BLaER1 (cell line): ENCODE results near the gene ENTPD7.

ENCODE experiments used
- H3K27ac ChIP-seq: shearing (Covaris generic); formaldehyde crosslinking; 2 replicates; pipeline ENCODE4 v1.8.1; 2022
- H3K27me3 ChIP-seq: shearing (Covaris generic); formaldehyde crosslinking; 2 replicates; pipeline ENCODE4 v1.8.1; 2022
- H3K36me3 ChIP-seq: shearing (Covaris generic); formaldehyde crosslinking; 2 replicates; pipeline ENCODE4 v1.8.1; 2022
- H3K4me1 ChIP-seq: shearing (Covaris generic); formaldehyde crosslinking; 2 replicates; pipeline ENCODE4 v1.8.1; 2022
- H3K4me2 ChIP-seq: shearing (Covaris generic); formaldehyde crosslinking; 2 replicates; pipeline ENCODE4 v1.8.1; 2022
- H3K4me3 ChIP-seq: shearing (Covaris generic); formaldehyde crosslinking; 2 replicates; pipeline ENCODE4 v1.8.1; 2022
- H3K9ac ChIP-seq: shearing (Covaris generic); formaldehyde crosslinking; 2 replicates; pipeline ENCODE4 v1.8.1; 2022
- H3K9me3 ChIP-seq: shearing (Covaris generic); formaldehyde crosslinking; 2 replicates; pipeline ENCODE4 v1.8.1; 2022
- H4K20me1 ChIP-seq: shearing (Covaris generic); formaldehyde crosslinking; 2 replicates; pipeline ENCODE4 v1.8.1; 2022
- Cebpa-rat ChIP-seq: shearing (Covaris generic); IDR thresholded peaks from 2 replicates; pipeline ENCODE4 v1.8.1; 2022

Gene ENTPD7

DNA sequence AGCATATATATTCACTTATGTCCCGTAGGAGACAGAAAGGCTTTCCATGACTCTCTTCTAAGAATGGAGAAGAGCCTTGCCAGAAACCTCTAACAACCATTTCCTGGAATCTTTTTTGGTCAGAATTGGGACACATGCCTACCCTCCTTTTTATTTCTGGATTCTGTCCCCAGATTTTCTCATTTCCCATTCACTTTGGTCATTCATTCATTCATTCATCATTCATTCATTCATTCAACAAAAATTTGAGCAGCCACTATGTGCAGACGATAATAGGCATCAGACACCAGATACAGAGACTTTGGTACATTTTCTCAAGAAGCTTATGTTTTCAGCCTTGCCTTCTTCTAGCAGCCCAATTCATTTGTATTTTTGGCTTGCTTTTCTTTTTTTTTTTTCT, 6.0 kb downstream of the ENTPD7 start:
- Histone ChIP-seq H3K9me3 (no peaks in the 10 kb centered on the region), H3K4me3 (no peak overlapping the region), H3K4me2 (no peak overlapping the region), H3K27me3 (no peaks in the 10 kb centered on the region), H3K9ac (no peak overlapping the region), H4K20me1 (no peaks in the 10 kb centered on the region), H3K4me1 (no peaks in the 10 kb centered on the region), H3K36me3 (no peaks in the 10 kb centered on the region), H3K27ac (no peak overlapping the region)
- no peak for TF ChIP-seq Cebpa-rat

DNA sequence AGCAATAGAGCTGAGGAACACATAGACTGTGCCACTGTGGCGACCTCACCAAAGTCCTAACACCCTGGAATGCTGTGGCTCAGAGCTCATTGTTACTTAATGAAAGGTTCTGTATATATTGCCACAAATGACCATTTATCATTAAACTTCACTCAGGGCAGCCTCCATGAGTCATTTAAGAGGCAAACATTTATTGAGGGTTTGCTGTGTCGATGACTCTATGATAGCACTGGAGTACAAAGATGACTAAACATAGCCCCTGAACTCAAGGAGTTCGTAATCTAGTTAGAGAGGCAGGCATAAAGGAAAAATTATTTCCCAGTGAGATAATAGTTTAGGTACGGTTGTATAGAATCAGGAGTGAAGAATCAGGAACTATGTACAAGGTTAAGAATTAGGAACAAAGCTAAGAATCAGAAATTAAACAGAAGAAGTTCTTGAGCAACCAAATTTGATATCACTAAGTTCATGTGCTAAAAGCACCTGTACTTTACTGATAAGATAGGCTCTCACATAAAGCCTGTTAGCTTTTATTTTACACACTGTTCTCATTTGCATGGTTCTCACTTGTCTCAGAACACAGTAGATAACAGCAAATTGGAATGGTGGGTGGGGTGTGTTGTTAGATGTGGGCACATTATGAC, 7.9 kb downstream of the ENTPD7 start:
- Histone ChIP-seq H3K36me3 (no peaks in the 10 kb centered on the region), H3K4me2 (no peak overlapping the region), H3K9ac (no peak overlapping the region), H4K20me1 (no peaks in the 10 kb centered on the region), H3K4me3 (no peak overlapping the region), H3K27ac (no peak overlapping the region), H3K9me3 (no peaks in the 10 kb centered on the region), H3K27me3 (no peaks in the 10 kb centered on the region), H3K4me1 (no peaks in the 10 kb centered on the region)
- no peak for TF ChIP-seq Cebpa-rat

- Histone ChIP-seq H3K27ac (no peak overlapping the region), H3K27me3 (no peaks in the 10 kb centered on the region), H3K4me3 (no peak overlapping the region), H3K9ac (no peak overlapping the region), H3K36me3 (no peaks in the 10 kb centered on the region), H4K20me1 (no peaks in the 10 kb centered on the region), H3K4me1 (no peaks in the 10 kb centered on the region), H3K4me2 (no peak overlapping the region), H3K9me3 (no peaks in the 10 kb centered on the region)
- no peak for TF ChIP-seq Cebpa-rat
Measured at GRCh38 chr10:99671386-99671785, 12.1 kb downstream of the ENTPD7 start.

DNA sequence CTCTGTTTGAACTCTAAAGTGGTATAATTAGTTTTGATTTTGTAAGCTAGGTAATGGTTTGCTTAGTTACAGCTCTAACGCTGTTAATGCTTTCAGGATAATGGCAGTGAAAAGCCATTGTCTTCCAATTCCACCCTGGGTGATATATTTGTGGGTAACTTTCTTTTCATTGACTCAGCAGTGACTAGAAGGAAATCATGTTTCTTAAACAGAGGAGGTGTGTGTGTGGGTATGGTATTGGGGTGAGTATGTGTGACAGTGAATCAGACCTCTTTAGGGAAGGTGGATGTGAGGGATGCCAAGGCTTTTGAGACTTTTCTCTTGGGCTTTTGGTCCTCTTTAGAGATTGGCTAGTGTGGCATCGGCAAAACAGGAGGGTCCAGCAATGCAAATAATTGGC, 13.6 kb downstream of the ENTPD7 start:
- no peak for TF ChIP-seq Cebpa-rat
- no peaks in the 10 kb centered on the region for H3K27me3 ChIP-seq
- H3K36me3 ChIP-seq, result no peaks in the 10 kb centered on the region
- no peak overlapping the region for H3K4me3 ChIP-seq
- H3K4me1 ChIP-seq, result no peaks in the 10 kb centered on the region
- H3K9ac ChIP-seq, result no peak overlapping the region
- H3K27ac ChIP-seq, result no peak overlapping the region
- H3K9me3 ChIP-seq, result no peaks in the 10 kb centered on the region
- no peaks in the 10 kb centered on the region for H4K20me1 ChIP-seq
- no peak overlapping the region for H3K4me2 ChIP-seq

- no peak for TF ChIP-seq Cebpa-rat
- Histone ChIP-seq H3K36me3 (no peaks in the 10 kb centered on the region), H3K4me1 (no peaks in the 10 kb centered on the region), H3K9ac (no peak overlapping the region), H3K9me3 (no peaks in the 10 kb centered on the region), H3K4me2 (no peak overlapping the region), H3K27me3 (no peaks in the 10 kb centered on the region), H3K27ac (no peak overlapping the region), H4K20me1 (no peaks in the 10 kb centered on the region), H3K4me3 (no peak overlapping the region)
Measured at GRCh38 chr10:99673492-99673891, 14.2 kb downstream of the ENTPD7 start.

GRCh38 chr10:99674762-99675161, 15.5 kb downstream of the ENTPD7 start:
- Histone ChIP-seq H3K4me3 (no peak overlapping the region), H3K4me2 (no peak overlapping the region), H3K27me3 (no peaks in the 10 kb centered on the region), H3K4me1 (no peaks in the 10 kb centered on the region), H3K27ac (no peak overlapping the region), H4K20me1 (no peaks in the 10 kb centered on the region), H3K9me3 (no peaks in the 10 kb centered on the region), H3K9ac (no peak overlapping the region), H3K36me3 (no peaks in the 10 kb centered on the region)
- TF ChIP-seq Cebpa-rat, result no peak

- H3K4me1 ChIP-seq, result no peaks in the 10 kb centered on the region
- no peak overlapping the region for H3K4me3 ChIP-seq
- H4K20me1 ChIP-seq, result no peaks in the 10 kb centered on the region
- H3K27ac ChIP-seq, result no peak overlapping the region
- H3K9me3 ChIP-seq, result no peaks in the 10 kb centered on the region
- no peak overlapping the region for H3K4me2 ChIP-seq
- no peak overlapping the region for H3K9ac ChIP-seq
- TF ChIP-seq Cebpa-rat, result no peak
- H3K27me3 ChIP-seq, result no peaks in the 10 kb centered on the region
- no peaks in the 10 kb centered on the region for H3K36me3 ChIP-seq
Measured at GRCh38 chr10:99676426-99676825, 17.1 kb downstream of the ENTPD7 start.

DNA sequence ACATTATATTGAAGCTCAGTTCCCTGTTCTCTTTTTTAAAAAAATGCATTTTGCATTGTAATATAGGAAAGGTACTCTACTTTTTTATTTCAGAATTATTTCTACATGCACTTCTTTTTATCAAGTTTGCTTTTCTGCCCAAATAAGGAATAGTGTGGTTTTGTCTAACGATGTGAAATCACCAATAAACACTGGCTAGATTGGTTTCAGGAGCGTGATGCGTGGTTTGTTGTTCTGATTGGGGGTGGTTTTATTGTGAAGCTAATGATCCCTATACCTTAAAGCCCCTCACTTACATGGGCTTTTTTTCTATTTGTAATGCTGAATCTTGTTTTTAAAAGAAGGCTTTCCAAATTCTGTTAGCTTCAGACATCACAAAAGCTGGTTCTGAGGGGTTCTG, 17.6 kb downstream of the ENTPD7 start:
- Histone ChIP-seq H3K4me2 (no peak overlapping the region), H3K9me3 (no peaks in the 10 kb centered on the region), H3K36me3 (no peaks in the 10 kb centered on the region), H3K9ac (no peak overlapping the region), H3K4me1 (no peaks in the 10 kb centered on the region), H3K4me3 (no peak overlapping the region), H4K20me1 (no peaks in the 10 kb centered on the region), H3K27me3 (no peaks in the 10 kb centered on the region), H3K27ac (no peak overlapping the region)
- no peak for TF ChIP-seq Cebpa-rat

- Histone ChIP-seq H3K9me3 (no peaks in the 10 kb centered on the region), H3K36me3 (no peaks in the 10 kb centered on the region), H3K27me3 (no peaks in the 10 kb centered on the region), H3K27ac (no peak overlapping the region), H3K4me1 (no peaks in the 10 kb centered on the region), H4K20me1 (no peaks in the 10 kb centered on the region), H3K4me2 (no peak overlapping the region), H3K4me3 (no peak overlapping the region), H3K9ac (no peak overlapping the region)
- no peak for TF ChIP-seq Cebpa-rat
Measured at GRCh38 chr10:99678921-99679320, 19.6 kb downstream of the ENTPD7 start.

DNA sequence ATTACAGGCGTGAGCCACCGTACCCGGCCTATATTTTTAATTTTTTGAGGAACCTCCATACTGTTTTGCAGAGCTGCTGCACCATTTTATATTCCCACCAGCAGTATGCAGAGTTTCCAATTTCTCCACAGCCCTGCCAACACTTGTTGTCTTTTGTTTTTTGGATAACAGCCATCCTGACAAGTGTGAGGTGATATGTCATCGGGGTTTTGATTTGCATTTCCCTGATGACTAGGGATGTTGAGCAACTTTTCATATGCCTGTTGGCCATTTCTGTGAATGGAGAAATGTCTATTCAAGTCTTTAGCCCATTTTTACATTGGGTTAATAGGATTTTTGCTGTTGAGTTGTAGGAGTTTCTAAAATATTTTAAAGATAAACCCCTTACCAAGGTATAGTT, 22.2 kb downstream of the ENTPD7 start:
- Histone ChIP-seq H3K4me1 (peaks cover 10% of the 10 kb centered on the region), H3K9me3 (no peaks in the 10 kb centered on the region), H4K20me1 (no peaks in the 10 kb centered on the region), H3K4me2 (no peak overlapping the region), H3K27me3 (no peaks in the 10 kb centered on the region), H3K36me3 (no peaks in the 10 kb centered on the region), H3K9ac (no peak overlapping the region), H3K4me3 (no peak overlapping the region), H3K27ac (no peak overlapping the region)
- TF ChIP-seq Cebpa-rat, result no peak

DNA sequence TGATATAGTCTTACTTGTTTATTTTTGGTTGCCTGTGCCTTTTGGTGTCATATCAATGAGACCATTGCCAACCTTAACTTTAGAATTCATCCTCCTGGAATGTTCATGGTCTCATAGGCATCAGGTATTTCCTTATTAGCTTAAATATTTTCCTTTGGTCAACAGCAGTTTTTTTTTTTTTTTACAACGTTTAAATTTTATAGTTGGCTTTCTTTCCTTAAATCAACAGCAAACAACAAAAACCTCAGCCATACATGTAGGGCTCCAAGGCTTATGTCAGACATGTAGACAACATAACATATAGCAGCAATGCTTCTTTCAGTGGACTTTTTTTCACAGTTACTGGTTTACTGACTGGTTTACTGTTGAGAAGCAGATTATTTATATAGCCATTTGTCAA, 22.7 kb downstream of the ENTPD7 start:
- no peak overlapping the region for H3K4me2 ChIP-seq
- no peaks in the 10 kb centered on the region for H3K36me3 ChIP-seq
- no peaks in the 10 kb centered on the region for H4K20me1 ChIP-seq
- TF ChIP-seq Cebpa-rat, result no peak
- no peak overlapping the region for H3K9ac ChIP-seq
- H3K9me3 ChIP-seq, result no peaks in the 10 kb centered on the region
- H3K27me3 ChIP-seq, result no peaks in the 10 kb centered on the region
- H3K27ac ChIP-seq, result no peak overlapping the region
- peaks cover 10% of the 10 kb centered on the region for H3K4me1 ChIP-seq
- H3K4me3 ChIP-seq, result no peak overlapping the region
